Erythroblast (primary cell): ENCODE measurements around the gene HIRA.
A peak's percentile ranks its signal among the peaks of the same experiment; 100 is the strongest.

ENCODE experiments used
- DNase-seq, 2 experiments: peaks; one replicate each; lab custom pipeline; 2025; lab: John Stamatoyannopoulos, UW
- GATA1 ChIP-seq: IDR thresholded peaks from 2 replicates; pipeline ENCODE4 v1.6.1; 2011; ENCODE audit warnings: low read depth, mild to moderate bottlenecking, control low read depth, low read length, moderate library complexity
- POLR2A ChIP-seq: IDR thresholded peaks from 2 replicates; pipeline ENCODE4 v1.6.1; 2011; ENCODE audit warnings: mild to moderate bottlenecking, low read length

HIRA gene

GRCh38 chr22:19431649-19432132, at the start of gene HIRA:
HIRA (minus strand) TSS chr22:19431733; CDS start chr22:19431476, 257 bp downstream.
- DNase-seq = peak; percentile 86 to 92
- no peak for TF ChIP-seq GATA1
- no peak for TF ChIP-seq POLR2A

- TF ChIP-seq POLR2A (no peak), GATA1 (no peak)
Observed at GRCh38 chr22:19480789-19481188, 49.3 kb upstream of the HIRA start.

GRCh38 chr22:19480173-19480568, 48.6 kb upstream of the HIRA start:
- peak in 1 of 2 experiments; percentile 62 for DNase-seq
- TF ChIP-seq GATA1 = no peak
- no peak for TF ChIP-seq POLR2A

More at GRCh38 chr22:19480789-19481188, 49.3 kb upstream of the HIRA start:
- peak; percentile 22 to 45 for DNase-seq

GRCh38 chr22:19479355-19480172, 48.0 kb upstream of the HIRA start, which contains the start of gene CDC45:
CDC45 (plus strand) TSS chr22:19479920; CDS start chr22:19479969, 49 bp downstream.
- TF ChIP-seq POLR2A (peak; percentile 67), GATA1 (no peak)
- DNase-seq = peak; percentile 98

- DNase-seq = peak; percentile 89 to 94
- TF ChIP-seq POLR2A = no peak
- TF ChIP-seq GATA1 = no peak
Observed at GRCh38 chr22:19478901-19479354, 47.4 kb upstream of the HIRA start, which contains the start of gene UFD1. UFD1 (minus strand) TSS chr22:19479193; CDS start chr22:19479085, 108 bp downstream.

GRCh38 chr22:19478045-19478900, 46.7 kb upstream of the HIRA start:
- peak; percentile 63 to 75 for DNase-seq
- TF ChIP-seq GATA1 = no peak
- no peak for TF ChIP-seq POLR2A

- TF ChIP-seq GATA1 (no peak), POLR2A (no peak)
- DNase-seq = peak; percentile 27 to 55
Observed at GRCh38 chr22:19477321-19478044, 46.0 kb upstream of the HIRA start.

- TF ChIP-seq POLR2A = no peak
- no peak for TF ChIP-seq GATA1
- no peak for DNase-seq
Observed at GRCh38 chr22:19476023-19476422, 44.5 kb upstream of the HIRA start.

- DNase-seq = peak in 1 of 2 experiments; percentile 16
- no peak for TF ChIP-seq POLR2A
- TF ChIP-seq GATA1 = no peak
Observed at GRCh38 chr22:19473578-19473977, 42.0 kb upstream of the HIRA start.

GRCh38 chr22:19472233-19472632, 40.7 kb upstream of the HIRA start:
- DNase-seq = no peak
- TF ChIP-seq POLR2A (no peak), GATA1 (no peak)

GRCh38 chr22:19471572-19471971, 40.0 kb upstream of the HIRA start:
- no peak for DNase-seq
- no peak for TF ChIP-seq POLR2A
- TF ChIP-seq GATA1 = no peak

- DNase-seq = no peak
- no peak for TF ChIP-seq GATA1
- no peak for TF ChIP-seq POLR2A
Observed at GRCh38 chr22:19470010-19470409, 38.5 kb upstream of the HIRA start.

- TF ChIP-seq GATA1 (no peak), POLR2A (no peak)
- DNase-seq = no peak
Observed at GRCh38 chr22:19469421-19469820, 37.9 kb upstream of the HIRA start.
